ENCODE measurements around the gene NRXN2.
A peak's percentile ranks its signal among the peaks of the same experiment; 100 is the strongest.
"Not testable (repeated sequence)": the region's sequence is repeated elsewhere in the genome, so short reads cannot be mapped to it uniquely, and the experiment has no call there.

Gene NRXN2

GRCh38 chr11:64667154-64667745 is 55.7 kb downstream of the NRXN2 start:
- H3K4me3 ChIP-seq, result no peak overlapping the region
- no peak for DNase-seq (ENCODE audit: low read depth, low spot score)
- no peaks in the 10 kb centered on the region for H3K9me3 ChIP-seq (ENCODE audit: low read depth, low read length)
- H3K9ac ChIP-seq (ENCODE audit: insufficient read length), result no peak overlapping the region
- TF ChIP-seq POLR2AphosphoS5 (IDR thresholded peaks at IDR 0.05; ENCODE audit: borderline replicate concordance, low read depth, low read length) (no peak), EZH2 (IDR thresholded peaks at IDR 0.05) (no peak), FOXP2 (optimal IDR thresholded peaks at IDR 0.05; ENCODE audit: control extremely low read depth, extremely low read length, insufficient read depth) (no peak)
- no peak overlapping the region for H3K27ac ChIP-seq
- H3K36me3 ChIP-seq (ENCODE audit: insufficient read depth, low read length), result no peaks in the 10 kb centered on the region

- H3K9ac ChIP-seq (ENCODE audit: insufficient read length), result no peak overlapping the region
- H3K9me3 ChIP-seq (ENCODE audit: low read depth, low read length), result no peaks in the 10 kb centered on the region
- no peak for TF ChIP-seq POLR2AphosphoS5 (IDR thresholded peaks at IDR 0.05; ENCODE audit: borderline replicate concordance, low read depth, low read length)
- TF ChIP-seq EZH2 (IDR thresholded peaks at IDR 0.05), result no peak
- no peak for TF ChIP-seq FOXP2 (optimal IDR thresholded peaks at IDR 0.05; ENCODE audit: control extremely low read depth, extremely low read length, insufficient read depth)
- no peak for DNase-seq (ENCODE audit: low read depth, low spot score)
- no peaks in the 10 kb centered on the region for H3K36me3 ChIP-seq (ENCODE audit: insufficient read depth, low read length)
- H3K4me3 ChIP-seq, result no peak overlapping the region
- no peak overlapping the region for H3K27ac ChIP-seq
Observed at GRCh38 chr11:64665411-64665821, 57.6 kb downstream of the NRXN2 start.

GRCh38 chr11:64664236-64664870 is 58.6 kb downstream of the NRXN2 start:
- H3K36me3 ChIP-seq (ENCODE audit: insufficient read depth, low read length); H3K4me3 ChIP-seq; H3K9ac ChIP-seq (ENCODE audit: insufficient read length); DNase-seq (ENCODE audit: low read depth, low spot score); H3K27ac ChIP-seq; H3K9me3 ChIP-seq (ENCODE audit: low read depth, low read length): not testable (repeated sequence)

- no peak overlapping the region for H3K9ac ChIP-seq (ENCODE audit: insufficient read length)
- TF ChIP-seq FOXP2 (optimal IDR thresholded peaks at IDR 0.05; ENCODE audit: control extremely low read depth, extremely low read length, insufficient read depth) (no peak), POLR2AphosphoS5 (IDR thresholded peaks at IDR 0.05; ENCODE audit: borderline replicate concordance, low read depth, low read length) (no peak), EZH2 (IDR thresholded peaks at IDR 0.05) (no peak)
- H3K9me3 ChIP-seq (ENCODE audit: low read depth, low read length), result no peaks in the 10 kb centered on the region
- no peak overlapping the region for H3K27ac ChIP-seq
- no peak for DNase-seq (ENCODE audit: low read depth, low spot score)
- H3K4me3 ChIP-seq, result no peak overlapping the region
- no peaks in the 10 kb centered on the region for H3K36me3 ChIP-seq (ENCODE audit: insufficient read depth, low read length)
Observed at GRCh38 chr11:64663656-64664055, 59.3 kb downstream of the NRXN2 start.

- no peak overlapping the region for H3K9ac ChIP-seq (ENCODE audit: insufficient read length)
- no peak for TF ChIP-seq FOXP2 (optimal IDR thresholded peaks at IDR 0.05; ENCODE audit: control extremely low read depth, extremely low read length, insufficient read depth)
- no peak for TF ChIP-seq EZH2 (IDR thresholded peaks at IDR 0.05)
- TF ChIP-seq POLR2AphosphoS5 (IDR thresholded peaks at IDR 0.05; ENCODE audit: borderline replicate concordance, low read depth, low read length), result no peak
- DNase-seq (ENCODE audit: low read depth, low spot score), result no peak
- H3K36me3 ChIP-seq (ENCODE audit: insufficient read depth, low read length), result no peaks in the 10 kb centered on the region
- H3K9me3 ChIP-seq (ENCODE audit: low read depth, low read length), result no peaks in the 10 kb centered on the region
- H3K27ac ChIP-seq, result peak overlapping the region; percentile 83
- peak overlapping the region; percentile 32; the same call in 1 of the 2 replicates for H3K4me3 ChIP-seq
Observed at GRCh38 chr11:64661614-64662013, 61.4 kb downstream of the NRXN2 start.

- Histone ChIP-seq H3K9ac (ENCODE audit: insufficient read length) (no peak overlapping the region), H3K27ac (peak overlapping the region; percentile 83), H3K4me3 (no peak overlapping the region), H3K9me3 (ENCODE audit: low read depth, low read length) (no peaks in the 10 kb centered on the region), H3K36me3 (ENCODE audit: insufficient read depth, low read length) (no peaks in the 10 kb centered on the region)
- no peak for TF ChIP-seq FOXP2 (optimal IDR thresholded peaks at IDR 0.05; ENCODE audit: control extremely low read depth, extremely low read length, insufficient read depth)
- TF ChIP-seq POLR2AphosphoS5 (IDR thresholded peaks at IDR 0.05; ENCODE audit: borderline replicate concordance, low read depth, low read length), result no peak
- TF ChIP-seq EZH2 (IDR thresholded peaks at IDR 0.05), result no peak
- no peak for DNase-seq (ENCODE audit: low read depth, low spot score)
Observed at GRCh38 chr11:64661146-64661545, 61.9 kb downstream of the NRXN2 start.

- Histone ChIP-seq H3K9me3 (ENCODE audit: low read depth, low read length) (no peaks in the 10 kb centered on the region), H3K9ac (ENCODE audit: insufficient read length) (no peak overlapping the region), H3K4me3 (no peak overlapping the region), H3K36me3 (ENCODE audit: insufficient read depth, low read length) (no peaks in the 10 kb centered on the region), H3K27ac (peak overlapping the region; percentile 83; the same call in 1 of the 2 replicates)
- DNase-seq (ENCODE audit: low read depth, low spot score), result no peak
- no peak for TF ChIP-seq EZH2 (IDR thresholded peaks at IDR 0.05)
- no peak for TF ChIP-seq FOXP2 (optimal IDR thresholded peaks at IDR 0.05; ENCODE audit: control extremely low read depth, extremely low read length, insufficient read depth)
- TF ChIP-seq POLR2AphosphoS5 (IDR thresholded peaks at IDR 0.05; ENCODE audit: borderline replicate concordance, low read depth, low read length), result no peak
Observed at GRCh38 chr11:64660706-64661105, 62.3 kb downstream of the NRXN2 start.

- Histone ChIP-seq H3K27ac (no peak overlapping the region), H3K36me3 (ENCODE audit: insufficient read depth, low read length) (no peaks in the 10 kb centered on the region), H3K9ac (ENCODE audit: insufficient read length) (no peak overlapping the region), H3K9me3 (ENCODE audit: low read depth, low read length) (no peaks in the 10 kb centered on the region), H3K4me3 (no peak overlapping the region)
- TF ChIP-seq POLR2AphosphoS5 (IDR thresholded peaks at IDR 0.05; ENCODE audit: borderline replicate concordance, low read depth, low read length), result no peak
- no peak for TF ChIP-seq EZH2 (IDR thresholded peaks at IDR 0.05)
- no peak for TF ChIP-seq FOXP2 (optimal IDR thresholded peaks at IDR 0.05; ENCODE audit: control extremely low read depth, extremely low read length, insufficient read depth)
- DNase-seq (ENCODE audit: low read depth, low spot score), result no peak
Observed at GRCh38 chr11:64660205-64660604, 62.8 kb downstream of the NRXN2 start.
